Measurements from ENCODE around the gene TBL1X.
"Not testable (repeated sequence)": the region's sequence is repeated elsewhere in the genome, so short reads cannot be mapped to it uniquely, and the experiment has no call there.

TBL1X gene

GRCh38 chrX:9533611-9534010, 68.8 kb downstream of the TBL1X start:
- no peak for DNase-seq (ENCODE audit: low read depth in 1 of 2, low spot score in 1 of 2)

GRCh38 chrX:9534686-9535085, 69.8 kb downstream of the TBL1X start:
- no peak for DNase-seq (ENCODE audit: low read depth in 1 of 2, low spot score in 1 of 2)

GRCh38 chrX:9535101-9535500, 70.2 kb downstream of the TBL1X start:
- no peak for DNase-seq (ENCODE audit: low read depth in 1 of 2, low spot score in 1 of 2)

GRCh38 chrX:9536156-9536555, 71.3 kb downstream of the TBL1X start:
- not testable (repeated sequence) for DNase-seq (ENCODE audit: low read depth in 1 of 2, low spot score in 1 of 2)

GRCh38 chrX:9537781-9538180, 72.9 kb downstream of the TBL1X start:
- no peak for DNase-seq (ENCODE audit: low read depth in 1 of 2, low spot score in 1 of 2)

- no peak for DNase-seq (ENCODE audit: low read depth in 1 of 2, low spot score in 1 of 2)
These were observed 73.7 kb downstream of the TBL1X start for GRCh38 chrX:9538544-9539045.

GRCh38 chrX:9539605-9540387, 74.9 kb downstream of the TBL1X start:
- no peak for DNase-seq (ENCODE audit: low read depth in 1 of 2, low spot score in 1 of 2)

- DNase-seq (ENCODE audit: low read depth in 1 of 2, low spot score in 1 of 2) = no peak
These were observed 77.4 kb downstream of the TBL1X start for GRCh38 chrX:9542106-9542760.

GRCh38 chrX:9542761-9543111, 77.9 kb downstream of the TBL1X start:
- no peak for DNase-seq (ENCODE audit: low read depth in 1 of 2, low spot score in 1 of 2)

- no peak for DNase-seq (ENCODE audit: low read depth in 1 of 2, low spot score in 1 of 2)
These were observed 90.5 kb downstream of the TBL1X start for GRCh38 chrX:9555354-9555753.

GRCh38 chrX:9557091-9557490, 92.2 kb downstream of the TBL1X start:
- DNase-seq (ENCODE audit: low read depth in 1 of 2, low spot score in 1 of 2) = no peak

GRCh38 chrX:9557521-9557920, 92.7 kb downstream of the TBL1X start:
- DNase-seq (ENCODE audit: low read depth in 1 of 2, low spot score in 1 of 2) = no peak

GRCh38 chrX:9558615-9559014, 93.8 kb downstream of the TBL1X start:
- no peak for DNase-seq (ENCODE audit: low read depth in 1 of 2, low spot score in 1 of 2)

GRCh38 chrX:9560219-9560618, 95.4 kb downstream of the TBL1X start:
- no peak for DNase-seq (ENCODE audit: low read depth in 1 of 2, low spot score in 1 of 2)

GRCh38 chrX:9561199-9561598, 96.3 kb downstream of the TBL1X start:
- no peak for DNase-seq (ENCODE audit: low read depth in 1 of 2, low spot score in 1 of 2)

- no peak for DNase-seq (ENCODE audit: low read depth in 1 of 2, low spot score in 1 of 2)
These were observed 98.0 kb downstream of the TBL1X start for GRCh38 chrX:9562851-9563250.

- no peak for DNase-seq (ENCODE audit: low read depth in 1 of 2, low spot score in 1 of 2)
These were observed 101.3 kb downstream of the TBL1X start for GRCh38 chrX:9566150-9566621.

- DNase-seq (ENCODE audit: low read depth in 1 of 2, low spot score in 1 of 2) = no peak
These were observed 105.0 kb downstream of the TBL1X start for GRCh38 chrX:9569876-9570301.

- no peak for DNase-seq (ENCODE audit: low read depth in 1 of 2, low spot score in 1 of 2)
These were observed 108.6 kb downstream of the TBL1X start for GRCh38 chrX:9573282-9574106.

- no peak for DNase-seq (ENCODE audit: low read depth in 1 of 2, low spot score in 1 of 2)
These were observed 111.2 kb downstream of the TBL1X start for GRCh38 chrX:9576059-9576458.

- no peak for DNase-seq (ENCODE audit: low read depth in 1 of 2, low spot score in 1 of 2)
These were observed 112.7 kb downstream of the TBL1X start for GRCh38 chrX:9577555-9577954.

Data from stimulated activated CD4-positive, alpha-beta T cell treated with anti-CD3 and anti-CD28 coated beads, Interleukin-15, amount 100 ng/mL, for 1 hour (primary cell).